22Rv1 (cell line): ENCODE data around the gene TWNK.

ENCODE experiments used
- CTCF ChIP-seq: fragments of 450-650 bp; IDR thresholded peaks from 2 replicates; pipeline ENCODE4 v1.5.1; 2017; ENCODE audit warnings: mild to moderate bottlenecking
- ZFX ChIP-seq: fragments of 450-650 bp; IDR thresholded peaks from 2 replicates; pipeline ENCODE4 v1.6.1; 2017; ENCODE audit warnings: antibody characterized with exemption, borderline replicate concordance

- TF ChIP-seq CTCF (no peak), ZFX (no peak)
These were observed 23.5 kb upstream of the TWNK start for GRCh38 chr10:100963826-100964225.
